GM18498 (cell line): ENCODE results near the gene ACP7.
"Not testable (repeated sequence)": the region's sequence is repeated elsewhere in the genome, so short reads cannot be mapped to it uniquely, and the experiment has no call there.

ENCODE experiments used
- ATAC-seq: cut with Tn5 transposase; IDR thresholded peaks from one replicate; pipeline ENCODE4 v1.9.1; 2021; ENCODE audit warnings: mild to moderate bottlenecking, moderate library complexity; ENCODE audit not compliant: unreplicated experiment

Gene ACP7

DNA sequence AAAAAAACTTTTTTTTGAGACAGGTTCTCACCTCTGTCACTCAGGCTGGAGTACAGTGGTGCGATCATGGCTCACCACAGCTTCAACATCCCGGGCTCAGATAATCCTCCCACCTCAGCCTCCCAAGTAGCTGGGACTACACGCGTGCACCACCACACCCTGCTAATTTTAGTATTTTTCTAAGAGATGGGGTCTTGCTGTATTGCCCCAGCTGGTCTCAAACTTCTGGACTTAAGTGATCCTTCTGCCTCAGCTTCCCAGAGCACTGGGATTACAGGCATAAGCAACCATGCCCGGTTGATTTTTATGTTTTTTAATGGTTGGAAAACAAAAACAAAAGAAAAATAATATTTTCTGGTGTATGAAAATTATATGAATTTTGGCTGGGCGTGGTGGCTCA is 9.2 kb upstream of the ACP7 start:
- ATAC-seq = no peak

DNA sequence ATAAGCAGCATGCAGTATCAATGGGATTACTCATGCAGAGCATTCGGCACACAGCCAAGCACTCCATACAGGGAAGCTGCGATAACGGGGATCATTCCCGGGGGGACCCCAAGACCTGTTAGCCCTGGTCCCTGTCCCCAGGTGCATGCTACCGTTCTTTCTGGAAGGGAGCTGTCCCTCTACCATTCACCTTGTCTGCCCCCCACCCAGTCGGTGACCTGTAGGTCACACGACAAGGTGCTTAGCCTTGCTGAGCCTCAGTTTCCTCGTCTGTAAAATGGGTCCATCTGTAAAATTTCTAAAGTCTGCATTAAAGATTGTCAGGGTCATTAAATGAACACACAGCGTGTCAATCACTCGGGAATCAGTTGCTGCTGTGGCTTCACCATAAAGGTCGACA is 6.8 kb upstream of the ACP7 start:
- no peak for ATAC-seq

DNA sequence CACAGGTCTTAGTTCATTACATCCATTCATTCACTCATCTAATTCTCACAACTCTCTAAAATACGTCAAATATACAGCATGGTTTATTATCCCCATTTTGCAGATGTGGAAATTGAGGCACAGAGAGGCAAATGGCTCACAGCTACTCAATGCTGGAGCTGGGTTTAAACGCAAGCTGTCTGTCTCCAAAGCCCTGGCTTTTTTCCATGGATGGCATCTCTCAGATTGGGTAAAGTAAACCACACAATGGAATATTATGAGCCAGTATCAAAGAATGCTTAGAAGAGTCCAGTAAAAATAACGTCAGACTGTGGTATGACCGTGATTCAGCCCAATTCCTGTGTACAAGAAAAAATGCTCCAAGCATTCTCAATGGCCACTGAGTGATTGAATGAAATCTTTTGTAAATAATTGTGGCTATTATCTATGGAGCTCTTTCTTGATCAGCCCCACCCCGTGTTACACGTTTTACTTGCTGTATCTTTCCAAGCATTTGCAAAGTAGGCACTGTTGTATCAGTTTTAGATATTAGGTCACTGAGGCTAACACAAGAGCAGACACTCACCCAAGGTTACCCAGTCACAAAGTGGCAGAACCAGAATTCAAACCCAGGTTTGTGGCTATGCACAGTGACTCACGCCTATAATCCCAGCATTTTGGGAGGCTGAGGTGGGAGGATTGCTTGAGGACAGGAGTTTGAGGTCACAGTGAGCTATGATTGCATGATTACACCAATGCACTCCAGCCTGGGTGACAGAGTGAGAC is 5.5 kb upstream of the ACP7 start:
- no peak for ATAC-seq

GRCh38 chr19:39080431-39080830 is 3.7 kb upstream of the ACP7 start:
- no peak for ATAC-seq

GRCh38 chr19:39082167-39082566 is 2.0 kb upstream of the ACP7 start:
- no peak for ATAC-seq

DNA sequence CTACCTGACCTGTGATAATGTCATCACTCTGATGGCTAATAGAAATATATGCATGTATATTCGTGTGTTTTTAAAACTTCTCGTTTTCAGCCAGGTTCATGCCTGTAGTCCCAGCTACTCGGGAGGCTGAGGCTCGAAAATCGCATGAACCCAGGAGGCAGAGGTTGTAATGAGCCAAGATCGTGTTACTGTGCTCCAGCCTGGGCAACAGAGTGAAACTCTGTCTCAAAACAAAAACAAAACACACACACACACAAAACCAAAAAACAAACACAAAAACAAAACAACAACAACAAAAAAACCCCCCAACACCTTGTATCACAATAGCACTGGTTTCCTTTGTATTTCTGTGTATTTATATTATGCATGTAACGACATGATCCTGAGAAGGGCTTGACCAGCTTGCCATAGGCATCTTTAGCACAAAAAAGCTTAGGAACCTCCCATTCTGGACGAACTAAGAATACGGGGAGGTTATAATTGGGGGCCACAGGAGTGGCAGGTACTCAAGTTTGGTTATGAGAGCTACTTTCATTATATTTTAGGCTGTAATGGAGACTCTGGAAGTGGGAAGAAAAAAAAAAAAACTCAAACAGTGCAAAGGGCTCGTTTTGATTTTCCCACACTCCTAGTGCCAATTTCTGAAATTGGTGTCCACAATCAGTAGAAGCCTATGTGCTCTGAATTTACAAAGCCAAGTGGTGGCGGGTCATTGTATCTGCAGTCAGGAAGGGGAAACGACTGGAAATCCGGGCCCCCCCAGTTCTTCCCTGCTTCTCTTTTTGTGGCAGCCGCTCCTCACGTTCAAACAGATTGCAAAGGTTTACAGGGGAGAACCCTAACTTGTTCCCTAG is 1.2 kb upstream of the ACP7 start:
- no peak for ATAC-seq

DNA sequence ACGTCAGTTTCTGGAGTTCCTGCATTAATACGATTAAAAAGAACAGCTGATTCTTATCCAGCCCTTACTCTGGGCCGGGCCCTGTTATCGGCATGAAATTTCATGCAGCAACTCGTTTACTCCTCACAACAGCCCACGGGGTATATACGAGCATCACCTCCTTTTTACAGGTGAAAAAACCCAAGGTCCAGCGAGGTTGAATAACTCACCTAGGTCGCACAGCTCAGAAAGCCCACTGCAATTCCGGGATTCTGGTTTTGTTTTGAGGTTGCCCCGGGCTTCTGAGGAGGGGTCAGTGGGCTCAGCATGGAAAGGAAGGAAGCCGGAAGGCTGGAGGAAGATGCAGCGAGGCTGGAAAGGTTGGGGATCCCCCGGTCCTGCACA is 577 bp upstream of the ACP7 start:
- no peak for ATAC-seq

DNA sequence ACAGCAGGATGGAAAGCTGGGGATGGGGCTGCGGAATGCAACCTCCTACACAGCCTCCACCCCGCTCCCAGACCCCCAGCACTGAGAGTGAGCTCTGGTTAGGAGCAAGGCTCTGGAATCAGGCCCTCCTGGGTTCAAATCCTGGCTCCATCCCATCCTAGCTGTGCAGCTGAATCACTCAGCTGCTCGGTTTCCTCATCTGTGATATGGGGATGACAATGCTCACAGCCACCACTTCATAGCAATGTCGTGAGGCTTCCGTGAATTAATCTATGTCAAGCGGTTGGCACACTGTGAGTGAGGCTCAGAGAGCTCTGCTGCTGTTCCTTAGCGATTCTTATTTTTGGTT is 538 bp downstream of the ACP7 start:
- no peak for ATAC-seq

GRCh38 chr19:39085392-39085791 is 1.2 kb downstream of the ACP7 start:
- no peak for ATAC-seq

DNA sequence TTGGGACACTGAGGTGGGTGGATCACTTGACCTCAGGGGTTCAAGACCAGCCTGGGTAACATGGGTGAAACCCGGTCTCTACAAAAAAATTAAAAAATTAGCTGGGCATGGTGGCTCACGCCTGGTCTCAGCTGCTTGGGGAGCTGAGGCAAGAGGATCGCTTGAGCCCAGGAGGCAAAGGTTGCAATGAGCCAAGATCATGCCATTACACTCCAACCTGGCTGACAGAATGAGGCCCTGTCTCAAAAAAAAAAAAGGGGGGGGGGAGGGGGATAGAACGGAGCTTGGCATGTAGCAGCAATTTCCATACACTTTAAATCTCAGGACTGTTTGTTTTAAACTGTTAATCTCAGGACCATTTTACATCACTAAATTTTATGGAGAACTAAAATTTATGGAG is 2.2 kb downstream of the ACP7 start:
- no peak for ATAC-seq

GRCh38 chr19:39087907-39088686 is 3.9 kb downstream of the ACP7 start:
- ATAC-seq = no peak

- not testable (repeated sequence) for ATAC-seq
Observed at GRCh38 chr19:39090016-39090415, 5.8 kb downstream of the ACP7 start.

- no peak for ATAC-seq
Observed at GRCh38 chr19:39090881-39091280, 6.7 kb downstream of the ACP7 start.

GRCh38 chr19:39095799-39096540 is 11.8 kb downstream of the ACP7 start:
- not testable (repeated sequence) for ATAC-seq

DNA sequence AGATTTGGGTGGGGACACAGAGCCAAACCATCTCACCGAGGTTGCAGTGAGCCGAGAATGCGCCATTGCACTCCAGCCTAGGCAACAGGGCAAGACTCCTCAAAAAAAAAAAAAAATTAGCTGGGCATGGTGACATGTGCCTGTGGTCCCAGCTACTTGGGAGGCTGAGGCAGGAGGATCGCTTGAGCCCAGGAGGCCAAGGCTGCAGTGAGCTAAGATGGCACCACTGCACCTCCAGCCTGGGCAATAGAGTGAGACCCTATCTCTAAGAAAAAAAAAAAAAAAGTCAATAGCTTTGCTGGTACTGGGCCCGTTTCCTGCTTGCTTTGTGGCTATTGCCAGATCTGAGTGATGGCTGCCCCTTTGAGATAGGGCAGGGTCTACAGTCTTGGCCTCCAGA is 13.1 kb downstream of the ACP7 start:
- no peak for ATAC-seq

GRCh38 chr19:39097721-39098120 is 13.6 kb downstream of the ACP7 start:
- ATAC-seq = no peak

DNA sequence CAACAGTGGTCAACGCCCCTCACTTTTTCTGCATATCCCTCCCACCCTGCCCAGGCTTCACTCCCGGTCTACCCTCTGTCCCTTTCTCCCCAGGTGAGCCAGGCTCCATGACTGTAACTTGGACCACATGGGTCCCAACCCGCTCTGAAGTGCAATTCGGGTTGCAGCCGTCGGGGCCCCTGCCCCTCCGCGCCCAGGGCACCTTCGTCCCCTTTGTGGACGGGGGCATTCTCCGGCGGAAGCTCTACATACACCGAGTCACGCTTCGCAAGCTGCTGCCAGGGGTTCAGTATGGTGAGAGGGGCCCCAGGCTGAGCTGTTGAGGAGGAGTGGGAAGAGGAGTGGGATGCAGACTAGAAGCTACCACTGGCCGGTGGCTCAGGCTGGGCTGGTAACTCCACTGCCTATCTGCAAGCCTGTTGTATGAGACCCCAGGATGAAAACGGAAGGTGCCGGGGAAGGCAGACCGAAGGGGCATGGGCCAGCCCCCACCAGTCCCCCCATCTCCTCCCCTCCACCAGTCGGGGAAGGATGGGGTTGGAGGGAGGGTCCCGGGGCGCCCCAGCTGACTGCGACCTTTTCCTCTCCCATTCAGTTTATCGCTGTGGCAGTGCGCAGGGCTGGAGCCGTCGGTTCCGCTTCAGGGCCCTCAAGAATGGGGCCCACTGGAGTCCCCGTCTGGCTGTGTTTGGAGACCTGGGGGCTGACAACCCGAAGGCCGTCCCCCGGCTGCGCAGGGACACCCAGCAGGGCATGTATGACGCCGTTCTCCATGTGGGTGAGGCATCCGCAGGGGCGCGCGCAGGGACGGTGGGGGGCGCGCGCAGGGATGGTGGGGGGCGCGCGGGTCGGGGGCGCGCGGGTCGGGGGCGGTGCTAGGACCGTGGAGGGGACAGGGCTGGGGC is 14.4 kb downstream of the ACP7 start:
- ATAC-seq = no peak

DNA sequence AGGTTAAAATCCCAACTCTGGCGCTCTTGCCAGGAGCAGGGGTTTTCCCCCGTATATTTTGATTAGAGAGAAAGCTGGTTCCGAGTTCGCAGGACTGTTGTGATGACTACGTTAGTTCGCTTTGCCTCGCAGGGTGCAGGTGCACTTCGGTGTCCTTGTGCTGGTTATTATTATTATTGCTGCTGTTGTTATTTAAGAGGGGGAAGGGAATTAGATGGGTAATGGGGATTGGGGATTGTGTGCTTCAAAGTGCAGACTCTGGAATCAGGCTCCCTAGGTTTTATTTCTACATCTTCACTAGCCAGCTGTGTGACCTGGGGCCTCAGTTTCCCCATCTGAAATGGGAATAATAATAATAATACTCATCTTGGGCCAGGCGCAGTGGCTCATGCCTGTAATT is 15.2 kb downstream of the ACP7 start:
- no peak for ATAC-seq

DNA sequence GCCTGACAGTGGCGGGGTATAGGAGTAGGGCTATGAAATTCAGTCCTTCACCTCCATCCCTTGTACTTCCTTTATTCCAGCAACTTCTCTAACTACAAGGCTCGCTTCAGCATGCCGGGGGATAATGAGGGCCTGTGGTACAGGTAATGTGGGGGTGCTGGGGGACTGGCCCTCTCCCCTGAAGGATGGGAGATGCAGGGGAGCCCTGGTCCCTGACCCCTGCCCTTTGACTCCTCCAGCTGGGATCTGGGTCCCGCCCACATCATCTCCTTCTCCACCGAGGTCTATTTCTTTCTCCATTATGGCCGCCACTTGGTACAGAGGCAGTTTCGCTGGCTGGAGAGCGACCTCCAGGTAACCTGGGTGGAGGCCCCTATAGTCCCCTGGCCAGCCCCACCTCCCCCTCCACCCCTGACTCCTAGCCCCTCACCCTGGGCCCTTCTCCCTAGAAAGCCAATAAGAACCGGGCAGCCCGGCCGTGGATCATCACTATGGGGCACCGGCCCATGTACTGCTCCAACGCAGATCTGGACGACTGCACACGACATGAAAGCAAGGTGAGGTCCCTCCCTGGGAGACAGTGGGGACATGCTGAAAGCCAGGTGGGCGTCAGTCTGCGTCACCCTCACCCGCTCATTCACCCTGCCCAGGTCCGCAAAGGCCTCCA is 16.5 kb downstream of the ACP7 start:
- no peak for ATAC-seq
